K562 (cell line): ENCODE measurements around the gene KISS1. TPM values are rescaled to one million over a fixed set of nuclear protein-coding genes. Genes with fewer than 3 reads are reported as not detected.

Experiments
- BCL6 ChIP-seq: fragments of 250-450 bp; sonication (Bioruptor Pico); IDR thresholded peaks from 2 replicates; pipeline ENCODE4 v1.4.0; 2020
- BRF1 ChIP-seq: IDR thresholded peaks from 3 replicates; pipeline ENCODE4 v1.6.1; 2011; ENCODE audit warnings: borderline replicate concordance, mild to moderate bottlenecking; ENCODE audit not compliant: insufficient read length; ENCODE audit errors: extremely low read depth
- CHD4 ChIP-seq: fragments of 200-600 bp; sonication (generic); IDR thresholded peaks from 3 replicates; pipeline ENCODE4 v1.6.1; 2012; ENCODE audit warnings: low read depth, mild to moderate bottlenecking, mixed read lengths, low read length, inconsistent platforms; ENCODE audit not compliant: insufficient read depth, insufficient replicate concordance, poor library complexity, severe bottlenecking
- NFIC ChIP-seq: fragments of 450-650 bp; IDR thresholded peaks from 2 replicates; pipeline ENCODE4 v1.6.1; 2017; ENCODE audit warnings: mild to moderate bottlenecking, inconsistent platforms
- NFIX ChIP-seq: fragments of 250-450 bp; sonication (Bioruptor Pico); IDR thresholded peaks from 2 replicates; pipeline ENCODE4 v1.4.0; 2020; ENCODE audit warnings: low read depth, mild to moderate bottlenecking, moderate library complexity
- POLR2A ChIP-seq: fragments of 450-650 bp; conservative IDR thresholded peaks from 2 replicates; pipeline ENCODE4 v1.6.1; 2016
- SMAD2 ChIP-seq: fragments of 150-350 bp; IDR thresholded peaks from 2 replicates; pipeline ENCODE4 v1.6.1; 2014; ENCODE audit warnings: low read depth, mild to moderate bottlenecking, low read length
- SREBF2 ChIP-seq: sonication (generic); formaldehyde crosslinking; IDR thresholded peaks from 2 replicates; pipeline ENCODE4 v1.4.0; 2020; ENCODE audit warnings: mild to moderate bottlenecking, missing genetic modification reagents
- YBX1 ChIP-seq: fragments of 450-650 bp; IDR thresholded peaks from 2 replicates; pipeline ENCODE4 v1.7.1; 2016; ENCODE audit warnings: mild to moderate bottlenecking
- ZNF124 ChIP-seq: sonication (generic); formaldehyde crosslinking; IDR thresholded peaks from 2 replicates; pipeline ENCODE4 v1.8.1; 2022; ENCODE audit warnings: missing genetic modification reagents
- ZNF217 ChIP-seq: sonication (generic); formaldehyde crosslinking; IDR thresholded peaks from 2 replicates; pipeline ENCODE4 v1.8.0; 2022; ENCODE audit warnings: mild to moderate bottlenecking, missing genetic modification reagents
- ZNF384 ChIP-seq: IDR thresholded peaks from 2 replicates; pipeline ENCODE4 v1.6.1; 2012; ENCODE audit warnings: low read depth, low read length, improper control_type of control experiment
- polyA plus RNA-seq, 8 experiments: library from polyadenylated mRNA; depleted of rRNA in 4 of 8; stranded (reverse) in 5 of 8; unstranded in 3 of 8; fragments of >200 nt; fragmentation: Nextera tagmentation in 2 of 8; fragmentation: Illumina TruSeq in 1 of 8; extraction: Ambion mirVana in 2 of 8; extraction: Trizol in 1 of 8; gene quantifications; 2 replicates each; pipeline versions ENCODE4 v1.2.1 to v1.2.3, GENCODE V29; 2011 to 2014; ENCODE audit warnings: inconsistent platforms in 1 of 8, missing spikeins in 1 of 8
- total RNA-seq, 7 experiments: library from RNA; depleted of rRNA in 6 of 7; stranded (reverse); fragments of >200 nt in 6 of 7; fragmentation: Illumina TruSeq in 2 of 7; extraction: Trizol in 2 of 7; gene quantifications; 2 replicates each; pipeline versions ENCODE4 v1.2.1 to v1.2.3, GENCODE V29; 2011 to 2021; ENCODE audit warnings: low replicate concordance in 1 of 7
- TF ChIP-seq, protein P1 (sequence below): fragments of 250-450 bp; sonication (Bioruptor Pico); IDR thresholded peaks from 2 replicates; pipeline ENCODE4 v1.4.0; 2020; ENCODE audit warnings: borderline replicate concordance
- TF ChIP-seq, protein P2 (sequence below), 2 experiments: fragments of 450-650 bp in 1 of 2; sonication (generic) in 1 of 2; formaldehyde crosslinking in 1 of 2; IDR thresholded peaks; 2 replicates each; pipeline versions ENCODE4 v1.7.1 to v1.9.0; 2016 to 2022; ENCODE audit warnings: inconsistent platforms in 1 of 2, mild to moderate bottlenecking in 1 of 2, missing genetic modification reagents in 1 of 2
- TF ChIP-seq, protein P3 (sequence below): IDR thresholded peaks from 2 replicates; pipeline ENCODE4 v1.6.1; 2014; ENCODE audit warnings: antibody characterized with exemption
- TF ChIP-seq, protein P4 (sequence below): fragments of 450-650 bp; IDR thresholded peaks from 2 replicates; pipeline ENCODE4 v1.6.1; 2014; ENCODE audit warnings: low read depth, mild to moderate bottlenecking, moderate library complexity, borderline replicate concordance

The KISS1 gene
- total and polyA plus RNA-seq, 9 of the 15 experiments (the other 6 are each of a cell fraction or from before 2014, with no cell fraction given): 0.31 TPM; not detected in 8

DNA sequence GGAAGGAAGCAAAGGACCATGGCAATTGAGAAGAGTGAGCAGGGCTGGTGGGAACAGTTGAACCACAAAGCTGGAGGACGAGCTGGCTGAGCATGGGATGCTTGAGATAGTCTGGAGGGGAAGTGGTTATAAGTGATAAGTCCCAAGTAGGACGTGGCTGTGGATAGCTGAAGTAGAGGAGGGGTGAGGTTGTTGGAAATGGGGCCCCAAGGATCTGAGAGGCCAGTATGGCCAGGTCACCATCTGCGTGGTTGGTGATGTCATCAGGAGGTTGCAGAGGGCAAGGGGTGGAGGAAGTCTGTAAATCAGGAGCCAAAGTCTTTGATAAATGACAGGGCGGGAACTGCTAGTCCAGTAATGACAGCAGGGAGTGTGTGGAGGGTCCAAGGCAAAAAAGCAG is 19.2 kb downstream of the KISS1 start (continued):
- TF ChIP-seq CHD4 (no peak), POLR2A (no peak), YBX1 (no peak), NFIX (CRISPR knock-in tag) (no peak), SMAD2 (no peak), ZNF217 (no peak), SREBF2 (CRISPR knock-in tag) (no peak), BRF1 (no peak), BCL6 (CRISPR knock-in tag) (no peak), ZNF384 (no peak), ZNF124 (CRISPR knock-in tag) (no peak), NFIC (peak; percentile 49)
- TF ChIP-seq, protein P1, sequence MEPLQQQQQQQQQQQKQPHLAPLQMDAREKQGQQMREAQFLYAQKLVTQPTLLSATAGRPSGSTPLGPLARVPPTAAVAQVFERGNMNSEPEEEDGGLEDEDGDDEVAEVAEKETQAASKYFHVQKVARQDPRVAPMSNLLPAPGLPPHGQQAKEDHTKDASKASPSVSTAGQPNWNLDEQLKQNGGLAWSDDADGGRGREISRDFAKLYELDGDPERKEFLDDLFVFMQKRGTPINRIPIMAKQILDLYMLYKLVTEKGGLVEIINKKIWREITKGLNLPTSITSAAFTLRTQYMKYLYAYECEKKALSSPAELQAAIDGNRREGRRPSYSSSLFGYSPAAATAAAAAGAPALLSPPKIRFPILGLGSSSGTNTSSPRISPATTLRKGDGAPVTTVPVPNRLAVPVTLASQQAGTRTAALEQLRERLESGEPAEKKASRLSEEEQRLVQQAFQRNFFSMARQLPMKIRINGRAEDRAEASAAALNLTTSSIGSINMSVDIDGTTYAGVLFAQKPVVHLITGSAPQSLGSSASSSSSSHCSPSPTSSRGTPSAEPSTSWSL: no peak
- TF ChIP-seq, protein P2, sequence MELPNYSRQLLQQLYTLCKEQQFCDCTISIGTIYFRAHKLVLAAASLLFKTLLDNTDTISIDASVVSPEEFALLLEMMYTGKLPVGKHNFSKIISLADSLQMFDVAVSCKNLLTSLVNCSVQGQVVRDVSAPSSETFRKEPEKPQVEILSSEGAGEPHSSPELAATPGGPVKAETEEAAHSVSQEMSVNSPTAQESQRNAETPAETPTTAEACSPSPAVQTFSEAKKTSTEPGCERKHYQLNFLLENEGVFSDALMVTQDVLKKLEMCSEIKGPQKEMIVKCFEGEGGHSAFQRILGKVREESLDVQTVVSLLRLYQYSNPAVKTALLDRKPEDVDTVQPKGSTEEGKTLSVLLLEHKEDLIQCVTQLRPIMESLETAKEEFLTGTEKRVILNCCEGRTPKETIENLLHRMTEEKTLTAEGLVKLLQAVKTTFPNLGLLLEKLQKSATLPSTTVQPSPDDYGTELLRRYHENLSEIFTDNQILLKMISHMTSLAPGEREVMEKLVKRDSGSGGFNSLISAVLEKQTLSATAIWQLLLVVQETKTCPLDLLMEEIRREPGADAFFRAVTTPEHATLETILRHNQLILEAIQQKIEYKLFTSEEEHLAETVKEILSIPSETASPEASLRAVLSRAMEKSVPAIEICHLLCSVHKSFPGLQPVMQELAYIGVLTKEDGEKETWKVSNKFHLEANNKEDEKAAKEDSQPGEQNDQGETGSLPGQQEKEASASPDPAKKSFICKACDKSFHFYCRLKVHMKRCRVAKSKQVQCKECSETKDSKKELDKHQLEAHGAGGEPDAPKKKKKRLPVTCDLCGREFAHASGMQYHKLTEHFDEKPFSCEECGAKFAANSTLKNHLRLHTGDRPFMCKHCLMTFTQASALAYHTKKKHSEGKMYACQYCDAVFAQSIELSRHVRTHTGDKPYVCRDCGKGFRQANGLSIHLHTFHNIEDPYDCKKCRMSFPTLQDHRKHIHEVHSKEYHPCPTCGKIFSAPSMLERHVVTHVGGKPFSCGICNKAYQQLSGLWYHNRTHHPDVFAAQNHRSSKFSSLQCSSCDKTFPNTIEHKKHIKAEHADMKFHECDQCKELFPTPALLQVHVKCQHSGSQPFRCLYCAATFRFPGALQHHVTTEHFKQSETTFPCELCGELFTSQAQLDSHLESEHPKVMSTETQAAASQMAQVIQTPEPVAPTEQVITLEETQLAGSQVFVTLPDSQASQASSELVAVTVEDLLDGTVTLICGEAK (IDR thresholded peaks at IDR 0.05): no peak
- TF ChIP-seq, protein P2 (CRISPR knock-in tag; IDR thresholded peaks at IDR 0.05): no peak
- TF ChIP-seq, protein P3, sequence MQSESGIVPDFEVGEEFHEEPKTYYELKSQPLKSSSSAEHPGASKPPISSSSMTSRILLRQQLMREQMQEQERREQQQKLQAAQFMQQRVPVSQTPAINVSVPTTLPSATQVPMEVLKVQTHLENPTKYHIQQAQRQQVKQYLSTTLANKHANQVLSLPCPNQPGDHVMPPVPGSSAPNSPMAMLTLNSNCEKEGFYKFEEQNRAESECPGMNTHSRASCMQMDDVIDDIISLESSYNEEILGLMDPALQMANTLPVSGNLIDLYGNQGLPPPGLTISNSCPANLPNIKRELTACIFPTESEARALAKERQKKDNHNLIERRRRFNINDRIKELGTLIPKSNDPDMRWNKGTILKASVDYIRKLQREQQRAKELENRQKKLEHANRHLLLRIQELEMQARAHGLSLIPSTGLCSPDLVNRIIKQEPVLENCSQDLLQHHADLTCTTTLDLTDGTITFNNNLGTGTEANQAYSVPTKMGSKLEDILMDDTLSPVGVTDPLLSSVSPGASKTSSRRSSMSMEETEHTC: no peak
- TF ChIP-seq, protein P4, sequence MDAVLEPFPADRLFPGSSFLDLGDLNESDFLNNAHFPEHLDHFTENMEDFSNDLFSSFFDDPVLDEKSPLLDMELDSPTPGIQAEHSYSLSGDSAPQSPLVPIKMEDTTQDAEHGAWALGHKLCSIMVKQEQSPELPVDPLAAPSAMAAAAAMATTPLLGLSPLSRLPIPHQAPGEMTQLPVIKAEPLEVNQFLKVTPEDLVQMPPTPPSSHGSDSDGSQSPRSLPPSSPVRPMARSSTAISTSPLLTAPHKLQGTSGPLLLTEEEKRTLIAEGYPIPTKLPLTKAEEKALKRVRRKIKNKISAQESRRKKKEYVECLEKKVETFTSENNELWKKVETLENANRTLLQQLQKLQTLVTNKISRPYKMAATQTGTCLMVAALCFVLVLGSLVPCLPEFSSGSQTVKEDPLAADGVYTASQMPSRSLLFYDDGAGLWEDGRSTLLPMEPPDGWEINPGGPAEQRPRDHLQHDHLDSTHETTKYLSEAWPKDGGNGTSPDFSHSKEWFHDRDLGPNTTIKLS: peak; percentile 61; the same call in 1 of the 2 replicates
